HUDEP-2 (cell line): Measurements from ENCODE around the gene NAALAD2.
"Not testable (repeated sequence)": the region's sequence is repeated elsewhere in the genome, so short reads cannot be mapped to it uniquely, and the experiment has no call there.

Experiments used
- DNase-seq, 76 experiments: peaks; one replicate each; lab custom pipeline; 2025; ENCODE audit not compliant: unreplicated experiment in 76 of 76; lab: John Stamatoyannopoulos, UW

Gene NAALAD2

GRCh38 chr11:90134478-90135003 lies at the start of gene NAALAD2:
NAALAD2 (plus strand) TSS chr11:90134663; CDS start chr11:90134759, 96 bp downstream.
- no peak for DNase-seq

GRCh38 chr11:90085650-90086049 lies 48.8 kb upstream of the NAALAD2 start, which contains the start of gene UBTFL1:
UBTFL1 (plus strand) TSS chr11:90085950; CDS start chr11:90085950, 0 bp downstream.
- not testable (repeated sequence) for DNase-seq

GRCh38 chr11:90088731-90089130 lies 45.7 kb upstream of the NAALAD2 start:
- DNase-seq: not testable (repeated sequence)

- not testable (repeated sequence) for DNase-seq
Observed at GRCh38 chr11:90095230-90095924, 39.1 kb upstream of the NAALAD2 start.

- not testable (repeated sequence) for DNase-seq
Observed at GRCh38 chr11:90098261-90098660, 36.2 kb upstream of the NAALAD2 start.

- no peak for DNase-seq
Observed at GRCh38 chr11:90100431-90100830, 34.0 kb upstream of the NAALAD2 start.

- DNase-seq: peak in 1 of 76 experiments; percentile 25
Observed at GRCh38 chr11:90113541-90113940, 20.9 kb upstream of the NAALAD2 start.

GRCh38 chr11:90120191-90120590 lies 14.3 kb upstream of the NAALAD2 start:
- DNase-seq: no peak

- DNase-seq: no peak
Observed at GRCh38 chr11:90124371-90124770, 10.1 kb upstream of the NAALAD2 start.

- no peak for DNase-seq
Observed at GRCh38 chr11:90124946-90125345, 9.5 kb upstream of the NAALAD2 start.

GRCh38 chr11:90133560-90134477 lies 644 bp upstream of the NAALAD2 start:
- no peak for DNase-seq

GRCh38 chr11:90135016-90135415 lies 553 bp downstream of the NAALAD2 start:
- no peak for DNase-seq

GRCh38 chr11:90148900-90149299 lies 14.4 kb downstream of the NAALAD2 start:
- no peak for DNase-seq

- DNase-seq: not testable (repeated sequence)
Observed at GRCh38 chr11:90166982-90167573, 32.6 kb downstream of the NAALAD2 start.

GRCh38 chr11:90167704-90168103 lies 33.2 kb downstream of the NAALAD2 start:
- DNase-seq: not testable (repeated sequence)

- DNase-seq: no peak
Observed at GRCh38 chr11:90168571-90168970, 34.1 kb downstream of the NAALAD2 start.

- DNase-seq: no peak
Observed at GRCh38 chr11:90171359-90171758, 36.9 kb downstream of the NAALAD2 start.

GRCh38 chr11:90176069-90176468 lies 41.6 kb downstream of the NAALAD2 start:
- no peak for DNase-seq

GRCh38 chr11:90178751-90179150 lies 44.3 kb downstream of the NAALAD2 start:
- no peak for DNase-seq

GRCh38 chr11:90179923-90180322 lies 45.5 kb downstream of the NAALAD2 start:
- no peak for DNase-seq

GRCh38 chr11:90187839-90188238 lies 53.4 kb downstream of the NAALAD2 start:
- DNase-seq: no peak
